Measurements from ENCODE around the gene IFIT2.

GRCh38 chr10:89301232-89301631, 614 bp upstream of the IFIT2 start:
- TF ChIP-seq CTCF (conservative IDR thresholded peaks at IDR 0.05; ENCODE audit: low read depth, low read length) (no peak), EZH2 (IDR thresholded peaks at IDR 0.05; ENCODE audit: borderline replicate concordance, low read depth, low read length, poor library complexity, severe bottlenecking) (no peak)

Measured in A673 (cell line).